MCF 10A (cell line): ENCODE results near the gene WASF1. TPM values are rescaled to one million over a fixed set of nuclear protein-coding genes. Genes with fewer than 3 reads are reported as not detected.
A peak's percentile ranks its signal among the peaks of the same experiment; 100 is the strongest.

Source experiments
- BruUV-seq: library from RNA; stranded (reverse); fragments of 400-500 nt; replicated peaks from 2 replicates; lab custom pipeline; 2021; lab: Mats Ljungman, UMichigan
- CTCF ChIA-PET: fragments of 300-600 bp; sonication (Branson Sonifier 250); formaldehyde crosslinking; extraction: SDS; loops from one replicate; lab custom pipeline; 2021; ENCODE audit warnings: antibody characterized with exemption, inconsistent platforms; lab: Yijun Ruan, JAX
- POLR2A ChIA-PET: fragments of 300-600, 350-650 bp; sonication (Branson Sonifier 250); formaldehyde crosslinking; extraction: SDS; loops from one replicate; lab custom pipeline; 2020; ENCODE audit warnings: antibody characterized with exemption, inconsistent platforms; lab: Yijun Ruan, JAX
- DNase-seq: peaks from one replicate; pipeline ENCODE4 v3.0.0-alpha.2; 2018; ENCODE audit not compliant: unreplicated experiment
- H3K27ac Mint-ChIP-seq: one replicate; pipeline ENCODE4 v1.8.0; 2022; ENCODE audit warnings: mild to moderate bottlenecking, low read depth, mixed read lengths; ENCODE audit not compliant: unreplicated experiment
- H3K27me3 Mint-ChIP-seq: one replicate; pipeline ENCODE4 v1.8.0; 2022; ENCODE audit warnings: mixed read lengths; ENCODE audit not compliant: insufficient read depth, unreplicated experiment
- H3K36me3 Mint-ChIP-seq: one replicate; pipeline ENCODE4 v1.8.0; 2022; ENCODE audit warnings: mild to moderate bottlenecking, moderate library complexity, mixed read lengths; ENCODE audit not compliant: insufficient read depth, unreplicated experiment
- H3K4me1 Mint-ChIP-seq: one replicate; pipeline ENCODE4 v1.8.0; 2022; ENCODE audit warnings: mixed read lengths; ENCODE audit not compliant: insufficient read depth, unreplicated experiment
- H3K4me3 Mint-ChIP-seq: one replicate; pipeline ENCODE4 v1.8.0; 2022; ENCODE audit warnings: mild to moderate bottlenecking, moderate library complexity, mixed read lengths; ENCODE audit not compliant: unreplicated experiment
- H3K9me3 Mint-ChIP-seq: one replicate; pipeline ENCODE4 v1.8.0; 2022; ENCODE audit warnings: mixed read lengths; ENCODE audit not compliant: unreplicated experiment
- CTCF ChIP-seq: fragments of 200-600 bp; IDR thresholded peaks from one replicate; pipeline ENCODE4 v1.8.0; 2022; ENCODE audit warnings: antibody characterized with exemption, mild to moderate bottlenecking; ENCODE audit not compliant: unreplicated experiment
- intact Hi-C: fragments of 100-400 bp; cut with micrococcal nuclease; formaldehyde crosslinking; loops from 2 replicates; pipeline ENCODE4 v1.14.1; 2022
- total RNA-seq: library from RNA; stranded (reverse); gene quantifications from 2 replicates; pipeline ENCODE4 v1.2.3, GENCODE V29; 2022

The WASF1 gene
- total RNA-seq, 1 experiment from 2014 or later, result 55.7 TPM

GRCh38 chr6:110147870-110148269 is 31.6 kb downstream of the WASF1 start:
- Mint-ChIP-seq H3K27ac (no peak overlapping the region), H3K9me3 (no peaks in the 10 kb centered on the region), H3K4me1 (no peaks in the 10 kb centered on the region), H3K36me3 (peaks cover 18% of the 10 kb centered on the region), H3K27me3 (no peaks in the 10 kb centered on the region), H3K4me3 (no peak overlapping the region)
- intact Hi-C loops, result no loop called here
- DNase-seq, result no peak
- TF ChIP-seq CTCF, result no peak
- POLR2A ChIA-PET, result interaction anchor here (0.6 kb wide), 2 partner anchors 37 to 162 kb away, joined by 3 to 6 read pairs; no protein-coding TSS in a partner anchor
- CTCF ChIA-PET, result interaction anchor here (0.6 to 0.8 kb wide), 3 partner anchors 12 to 1215 kb away, joined by 3 to 4 read pairs (median 3); no protein-coding TSS in a partner anchor
- no TSS peak for BruUV-seq

GRCh38 chr6:110140650-110141049 is 38.8 kb downstream of the WASF1 start:
- BruUV-seq, result no TSS peak
- CTCF ChIA-PET, result interaction anchor here (1.1 kb wide), 1 partner anchor 251 kb away, joined by 4 read pairs; no protein-coding TSS in a partner anchor
- peak; percentile 64 for DNase-seq
- POLR2A ChIA-PET, result interaction anchor here (0.7 kb wide), 1 partner anchor 46 kb away, joined by 3 read pairs; no protein-coding TSS in a partner anchor
- Mint-ChIP-seq H3K4me1 (peaks cover 18% of the 10 kb centered on the region), H3K9me3 (peaks cover 15% of the 10 kb centered on the region), H3K4me3 (no peak overlapping the region), H3K36me3 (peaks cover 17% of the 10 kb centered on the region), H3K27me3 (no peaks in the 10 kb centered on the region), H3K27ac (peak overlapping the region; percentile 95)
- intact Hi-C loops, result loop anchor here (1.0 kb wide), 1 partner anchor 39 kb away; the partner anchor contains the start of gene WASF1
- no peak for TF ChIP-seq CTCF

GRCh38 chr6:110139052-110139451 is 40.4 kb downstream of the WASF1 start:
- Mint-ChIP-seq H3K27ac (no peak overlapping the region), H3K4me3 (no peak overlapping the region), H3K4me1 (peaks cover 18% of the 10 kb centered on the region), H3K27me3 (no peaks in the 10 kb centered on the region), H3K9me3 (peaks cover 15% of the 10 kb centered on the region), H3K36me3 (peaks cover 11% of the 10 kb centered on the region)
- intact Hi-C loops, result no loop called here
- POLR2A ChIA-PET, result no interaction called here
- no peak for DNase-seq
- no peak for TF ChIP-seq CTCF
- CTCF ChIA-PET, result no interaction called here
- no TSS peak for BruUV-seq

- peak; percentile 0 for DNase-seq
- H3K4me3 Mint-ChIP-seq, result no peak overlapping the region
- TF ChIP-seq CTCF, result no peak
- peaks cover 15% of the 10 kb centered on the region for H3K9me3 Mint-ChIP-seq
- no TSS peak for BruUV-seq
- H3K4me1 Mint-ChIP-seq, result peaks cover 18% of the 10 kb centered on the region
- intact Hi-C loops, result no loop called here
- H3K27me3 Mint-ChIP-seq, result no peaks in the 10 kb centered on the region
- peaks cover 11% of the 10 kb centered on the region for H3K36me3 Mint-ChIP-seq
- ChIA-PET CTCF (interaction anchor here (0.6 to 0.7 kb wide), 4 partner anchors 27 to 300 kb away, joined by 3 to 4 read pairs (median 3); no protein-coding TSS in a partner anchor), POLR2A (no interaction called here)
- peak overlapping the region; percentile 42 for H3K27ac Mint-ChIP-seq
These were observed 41.3 kb downstream of the WASF1 start for GRCh38 chr6:110137924-110138887.
